ENCODE results near the gene MAPKAP1.

Gene MAPKAP1

DNA sequence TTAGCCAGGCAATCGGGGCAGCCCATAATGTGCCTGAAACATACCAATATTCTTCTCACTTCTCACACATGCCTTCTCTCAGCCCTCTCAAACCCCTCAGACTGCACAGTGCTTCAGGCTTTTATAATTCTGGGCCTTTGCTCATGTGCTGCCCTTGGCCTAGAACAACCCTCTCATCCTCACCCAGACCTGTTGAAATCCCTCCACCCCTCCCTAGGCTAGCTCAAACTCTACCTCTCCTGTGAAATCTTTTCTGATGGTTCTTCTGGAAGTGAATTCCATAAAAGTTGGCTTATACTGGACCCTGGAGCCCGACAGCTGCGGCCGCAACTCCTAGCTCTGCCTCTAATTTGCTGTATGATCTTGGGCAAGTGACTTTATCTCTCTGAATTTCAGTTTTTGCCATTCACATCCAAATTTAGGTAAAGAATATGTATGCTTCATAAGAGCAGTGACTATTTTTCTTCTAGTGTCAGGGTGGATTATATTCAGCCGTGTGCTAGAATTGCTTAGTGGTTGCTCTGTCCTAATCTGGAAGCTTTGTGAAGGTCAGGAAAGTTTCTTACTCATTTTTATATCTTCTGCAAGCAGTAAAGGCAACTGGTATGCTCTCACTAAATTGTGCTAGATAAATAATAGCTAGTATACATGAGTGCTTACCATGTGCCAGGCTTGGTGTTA lies 221.4 kb downstream of the MAPKAP1 start:
- TF ChIP-seq, protein P1, sequence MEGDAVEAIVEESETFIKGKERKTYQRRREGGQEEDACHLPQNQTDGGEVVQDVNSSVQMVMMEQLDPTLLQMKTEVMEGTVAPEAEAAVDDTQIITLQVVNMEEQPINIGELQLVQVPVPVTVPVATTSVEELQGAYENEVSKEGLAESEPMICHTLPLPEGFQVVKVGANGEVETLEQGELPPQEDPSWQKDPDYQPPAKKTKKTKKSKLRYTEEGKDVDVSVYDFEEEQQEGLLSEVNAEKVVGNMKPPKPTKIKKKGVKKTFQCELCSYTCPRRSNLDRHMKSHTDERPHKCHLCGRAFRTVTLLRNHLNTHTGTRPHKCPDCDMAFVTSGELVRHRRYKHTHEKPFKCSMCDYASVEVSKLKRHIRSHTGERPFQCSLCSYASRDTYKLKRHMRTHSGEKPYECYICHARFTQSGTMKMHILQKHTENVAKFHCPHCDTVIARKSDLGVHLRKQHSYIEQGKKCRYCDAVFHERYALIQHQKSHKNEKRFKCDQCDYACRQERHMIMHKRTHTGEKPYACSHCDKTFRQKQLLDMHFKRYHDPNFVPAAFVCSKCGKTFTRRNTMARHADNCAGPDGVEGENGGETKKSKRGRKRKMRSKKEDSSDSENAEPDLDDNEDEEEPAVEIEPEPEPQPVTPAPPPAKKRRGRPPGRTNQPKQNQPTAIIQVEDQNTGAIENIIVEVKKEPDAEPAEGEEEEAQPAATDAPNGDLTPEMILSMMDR (IDR thresholded peaks at IDR 0.05): no peak
- H3K4me3 ChIP-seq (ENCODE audit: low read depth in 1 of 2, low read length in 1 of 2): no peak overlapping the region
- peaks cover 23% of the 10 kb centered on the region for H3K36me3 ChIP-seq
- no peaks in the 10 kb centered on the region for H3K9me3 ChIP-seq
- no peak overlapping the region for H3K27ac ChIP-seq
- no peaks in the 10 kb centered on the region for H3K4me1 ChIP-seq (ENCODE audit: control insufficient read depth in 1 of 2, insufficient read depth in 1 of 2, low read depth in 1 of 2, low read length in 1 of 2)
- H3K27me3 ChIP-seq: no peaks in the 10 kb centered on the region

DNA sequence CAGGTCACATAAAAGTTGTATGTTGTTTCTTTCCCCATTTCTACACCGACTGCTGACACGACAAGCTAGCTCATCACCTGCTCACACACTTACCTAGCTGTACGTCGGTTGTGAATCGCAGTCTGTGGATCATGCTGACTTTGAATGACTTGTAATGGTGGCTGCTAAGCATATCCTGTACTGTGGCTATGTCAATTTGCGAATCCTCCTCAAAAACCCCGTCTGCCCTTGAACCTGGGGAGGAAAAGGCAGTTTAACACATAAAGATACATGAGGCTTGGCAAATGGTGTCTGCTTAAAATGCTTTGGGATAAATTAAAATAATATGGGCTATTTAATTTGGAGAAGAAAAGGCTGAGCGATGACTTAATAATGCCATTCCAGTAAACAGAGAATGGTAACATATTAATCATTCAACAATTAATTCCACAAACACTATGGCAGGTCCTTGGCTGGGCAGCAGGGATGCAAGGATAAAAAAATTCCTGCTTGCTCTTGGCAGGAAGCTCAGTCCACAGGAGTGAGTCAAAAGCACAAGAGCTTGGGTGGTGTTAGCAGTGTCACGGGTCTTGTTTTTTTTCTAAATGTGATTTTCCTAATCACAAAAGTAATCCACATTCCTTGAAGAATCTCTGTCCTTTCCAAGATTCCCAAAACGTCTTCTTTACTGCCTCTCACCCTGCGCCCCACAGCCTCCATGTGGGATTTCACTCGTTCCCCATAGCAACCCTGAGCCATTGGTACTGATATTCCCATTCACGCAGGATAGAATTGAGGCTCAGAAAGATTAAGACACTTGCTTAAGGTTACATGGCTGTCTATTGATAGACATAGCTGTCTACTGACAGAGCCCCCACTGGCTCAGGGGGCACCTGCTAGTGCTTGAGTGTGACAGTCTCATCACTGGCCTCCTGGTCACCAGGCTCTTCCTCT lies 222.4 kb downstream of the MAPKAP1 start:
- no peaks in the 10 kb centered on the region for H3K9me3 ChIP-seq
- TF ChIP-seq, protein P1 (IDR thresholded peaks at IDR 0.05): no peak
- H3K36me3 ChIP-seq: peaks cover 31% of the 10 kb centered on the region
- H3K4me1 ChIP-seq (ENCODE audit: control insufficient read depth in 1 of 2, insufficient read depth in 1 of 2, low read depth in 1 of 2, low read length in 1 of 2): no peaks in the 10 kb centered on the region
- H3K4me3 ChIP-seq (ENCODE audit: low read depth in 1 of 2, low read length in 1 of 2): no peak overlapping the region
- H3K27me3 ChIP-seq: no peaks in the 10 kb centered on the region
- no peak overlapping the region for H3K27ac ChIP-seq

DNA sequence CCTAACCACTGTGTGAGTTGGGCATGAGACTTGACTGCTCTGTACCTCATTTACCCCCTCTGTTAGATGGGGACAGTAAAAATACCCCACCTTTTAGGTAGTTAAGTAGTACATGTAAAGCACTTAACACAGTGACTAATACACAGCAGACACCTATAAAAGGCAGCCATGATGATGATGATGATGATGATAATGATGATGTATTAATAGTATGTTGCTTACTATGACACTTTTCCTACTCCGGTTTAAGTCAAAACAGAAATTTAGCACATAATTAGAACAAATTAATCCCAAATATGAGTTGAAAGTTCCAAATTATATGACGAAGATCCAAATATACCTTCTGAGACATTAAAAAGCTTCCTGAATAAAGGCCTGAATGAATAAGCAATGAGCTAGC lies 223.3 kb downstream of the MAPKAP1 start:
- no peak overlapping the region for H3K4me3 ChIP-seq (ENCODE audit: low read depth in 1 of 2, low read length in 1 of 2)
- H3K27me3 ChIP-seq: no peaks in the 10 kb centered on the region
- H3K36me3 ChIP-seq: peaks cover 32% of the 10 kb centered on the region
- H3K27ac ChIP-seq: no peak overlapping the region
- no peaks in the 10 kb centered on the region for H3K9me3 ChIP-seq
- H3K4me1 ChIP-seq (ENCODE audit: control insufficient read depth in 1 of 2, insufficient read depth in 1 of 2, low read depth in 1 of 2, low read length in 1 of 2): no peaks in the 10 kb centered on the region
- TF ChIP-seq, protein P1 (IDR thresholded peaks at IDR 0.05): no peak

DNA sequence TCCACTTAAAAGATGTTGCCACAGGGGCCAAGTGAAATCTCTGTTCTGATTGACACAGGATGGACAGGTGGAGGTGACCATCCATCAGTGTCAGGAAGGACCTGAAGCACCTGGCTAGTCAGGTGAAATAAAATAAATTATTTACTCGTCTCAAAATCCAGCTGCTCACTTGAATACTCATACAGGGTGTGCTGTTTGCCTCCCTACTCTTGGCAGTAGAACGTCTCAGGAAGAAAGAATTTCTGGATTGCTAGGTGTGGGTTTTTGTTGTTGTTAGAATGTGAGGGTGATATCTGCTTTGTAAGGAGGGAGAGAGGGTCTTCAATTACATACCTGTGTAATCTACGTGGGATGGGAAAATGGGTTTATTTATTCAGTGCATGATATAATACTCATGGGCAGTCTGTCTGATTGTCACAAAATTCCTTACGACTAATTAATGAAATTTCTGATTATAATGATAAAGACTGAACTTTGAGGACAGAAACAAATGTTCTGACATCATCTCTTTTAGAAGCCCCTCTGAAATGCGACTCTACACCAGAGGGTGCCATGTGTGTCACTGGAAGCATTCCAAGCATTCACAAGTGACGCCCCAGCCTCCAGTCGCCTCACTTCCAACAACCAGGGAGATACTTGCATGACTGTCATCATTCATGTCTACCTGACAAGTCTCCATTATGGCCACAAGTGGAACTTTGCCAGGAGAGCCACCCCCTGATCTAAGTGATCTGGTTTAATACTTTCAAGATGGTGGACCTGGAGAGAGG lies 227.0 kb downstream of the MAPKAP1 start:
- H3K27me3 ChIP-seq: no peaks in the 10 kb centered on the region
- peaks cover 54% of the 10 kb centered on the region for H3K36me3 ChIP-seq

DNA sequence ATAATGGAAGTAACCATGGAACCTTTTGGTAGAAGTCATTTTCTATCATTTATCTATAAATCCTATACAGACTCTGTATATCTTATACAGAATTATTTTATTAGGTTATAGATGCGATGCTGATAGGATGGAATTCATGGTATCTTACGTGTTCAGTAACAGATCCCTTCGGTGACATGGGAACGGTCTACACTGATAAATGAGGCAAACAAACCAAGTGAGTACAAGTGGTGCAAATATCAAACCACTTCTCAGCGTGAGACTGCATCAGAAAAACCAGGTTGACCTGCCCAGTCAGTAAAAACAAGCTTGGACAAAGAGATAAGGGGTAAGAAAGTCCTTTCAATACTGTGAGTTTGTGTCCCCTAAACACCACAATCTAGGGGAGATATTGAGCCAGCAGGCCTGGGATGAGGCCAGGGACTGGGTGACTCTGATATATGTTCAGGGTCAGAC lies 229.9 kb downstream of the MAPKAP1 start:
- TF ChIP-seq, protein P1 (IDR thresholded peaks at IDR 0.05): no peak
- Histone ChIP-seq H3K27ac (no peak overlapping the region), H3K9me3 (no peaks in the 10 kb centered on the region), H3K27me3 (no peaks in the 10 kb centered on the region), H3K36me3 (peaks cover 44% of the 10 kb centered on the region), H3K4me3 (ENCODE audit: low read depth in 1 of 2, low read length in 1 of 2) (no peak overlapping the region), H3K4me1 (ENCODE audit: control insufficient read depth in 1 of 2, insufficient read depth in 1 of 2, low read depth in 1 of 2, low read length in 1 of 2) (no peaks in the 10 kb centered on the region)

More for the DNA sequence above, 227.0 kb downstream of the MAPKAP1 start:
- TF ChIP-seq, protein P1 (IDR thresholded peaks at IDR 0.05): no peak
- Histone ChIP-seq H3K9me3 (no peaks in the 10 kb centered on the region), H3K4me1 (ENCODE audit: control insufficient read depth in 1 of 2, insufficient read depth in 1 of 2, low read depth in 1 of 2, low read length in 1 of 2) (no peaks in the 10 kb centered on the region), H3K4me3 (ENCODE audit: low read depth in 1 of 2, low read length in 1 of 2) (no peak overlapping the region), H3K27ac (no peak overlapping the region)
